Activated naive CD4-positive, alpha-beta T cell treated with anti-CD3 and anti-CD28 coated beads, Interleukin-2, amount 50 U/mL, for 16 hours (primary cell): Measurements from ENCODE around the gene BTBD9.
"Not testable (repeated sequence)": the region's sequence is repeated elsewhere in the genome, so short reads cannot be mapped to it uniquely, and the experiment has no call there.

Experiments used
- DNase-seq: peaks from one replicate; pipeline ENCODE4 v3.0.0-alpha.2; 2020

The BTBD9 gene

GRCh38 chr6:38370653-38371601, 268.8 kb downstream of the BTBD9 start:
- no peak for DNase-seq

GRCh38 chr6:38367231-38367630, 272.5 kb downstream of the BTBD9 start:
- no peak for DNase-seq

- DNase-seq, result no peak
These were observed 273.5 kb downstream of the BTBD9 start for GRCh38 chr6:38366234-38366633.

- no peak for DNase-seq
These were observed 275.0 kb downstream of the BTBD9 start for GRCh38 chr6:38364775-38365174.

GRCh38 chr6:38364127-38364526, 275.6 kb downstream of the BTBD9 start:
- no peak for DNase-seq

- DNase-seq, result no peak
These were observed 284.2 kb downstream of the BTBD9 start for GRCh38 chr6:38355519-38355918.

GRCh38 chr6:38354905-38355304, 284.8 kb downstream of the BTBD9 start:
- no peak for DNase-seq

GRCh38 chr6:38354037-38354381, 285.7 kb downstream of the BTBD9 start:
- no peak for DNase-seq

- DNase-seq, result no peak
These were observed 286.3 kb downstream of the BTBD9 start for GRCh38 chr6:38353310-38354036.

GRCh38 chr6:38352636-38353035, 287.1 kb downstream of the BTBD9 start:
- DNase-seq, result no peak

- no peak for DNase-seq
These were observed 288.8 kb downstream of the BTBD9 start for GRCh38 chr6:38350942-38351341.

GRCh38 chr6:38350220-38350619, 289.5 kb downstream of the BTBD9 start:
- no peak for DNase-seq

GRCh38 chr6:38349795-38350194, 289.9 kb downstream of the BTBD9 start:
- DNase-seq, result no peak

- DNase-seq, result no peak
These were observed 290.5 kb downstream of the BTBD9 start for GRCh38 chr6:38349221-38349620.

GRCh38 chr6:38348371-38348770, 291.4 kb downstream of the BTBD9 start:
- DNase-seq, result no peak

GRCh38 chr6:38347829-38348228, 291.9 kb downstream of the BTBD9 start:
- not testable (repeated sequence) for DNase-seq

- no peak for DNase-seq
These were observed 293.2 kb downstream of the BTBD9 start for GRCh38 chr6:38346291-38347079.

GRCh38 chr6:38345586-38345985, 294.1 kb downstream of the BTBD9 start:
- DNase-seq, result no peak

- DNase-seq, result no peak
These were observed 298.2 kb downstream of the BTBD9 start for GRCh38 chr6:38341496-38341895.

GRCh38 chr6:38339914-38340313, 299.8 kb downstream of the BTBD9 start:
- no peak for DNase-seq

- DNase-seq, result no peak
These were observed 301.8 kb downstream of the BTBD9 start for GRCh38 chr6:38337819-38338465.

- no peak for DNase-seq
These were observed 302.8 kb downstream of the BTBD9 start for GRCh38 chr6:38336922-38337321.

- DNase-seq, result no peak
These were observed 312.9 kb downstream of the BTBD9 start for GRCh38 chr6:38326837-38327236.
